ENCODE measurements around the gene ADGRB2.

ADGRB2 gene

DNA sequence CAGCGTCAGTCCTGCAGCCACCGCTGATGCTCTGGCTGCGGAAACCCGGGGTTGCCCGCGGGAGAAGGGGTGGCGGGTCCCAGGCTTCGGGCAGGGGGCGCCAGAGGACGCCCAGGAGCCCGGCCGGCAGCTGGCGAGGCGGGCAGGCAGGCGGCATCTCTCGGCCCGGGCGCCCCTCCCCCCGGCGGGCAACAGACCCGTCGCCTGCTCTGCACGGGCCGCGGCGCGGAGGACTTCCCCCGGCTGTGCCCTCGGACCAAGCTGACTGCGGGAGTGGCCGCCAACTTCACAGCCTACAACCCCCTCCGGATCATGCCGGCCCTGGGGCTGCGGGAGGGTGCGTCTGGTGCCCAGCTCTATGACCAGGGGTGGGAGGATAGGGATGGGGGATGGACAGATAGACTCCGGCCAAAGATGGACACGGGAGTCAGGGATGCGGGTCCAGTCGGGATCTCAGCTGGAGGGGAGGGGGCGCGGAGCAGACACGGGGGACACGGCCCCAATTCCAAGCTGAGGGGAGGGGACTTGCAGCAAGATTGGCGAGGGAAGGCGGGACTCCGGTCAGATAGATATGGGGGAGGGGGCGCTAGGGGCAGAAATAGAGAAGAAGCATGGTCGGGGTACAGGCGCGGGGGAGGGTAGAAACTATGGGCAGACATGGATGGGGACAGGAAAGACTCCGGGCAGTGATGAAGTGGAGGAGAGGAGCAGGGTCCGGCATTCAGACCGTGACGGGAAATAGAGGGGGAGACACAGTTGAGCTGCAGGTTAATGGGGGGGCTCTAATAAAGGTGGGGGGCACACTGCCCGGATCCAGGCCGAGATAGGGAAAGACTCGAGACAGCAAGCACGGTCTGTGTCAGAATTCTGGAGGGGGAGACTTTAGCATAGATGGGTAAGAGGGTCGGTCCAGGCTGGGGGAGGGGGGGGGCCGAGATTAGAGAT, 1.1 kb downstream of the ADGRB2 start:
- Histone ChIP-seq H3K36me3 (ENCODE audit: control insufficient read depth in 1 of 2, insufficient read depth in 2 of 2, low read length in 2 of 2) (no peaks in the 10 kb centered on the region), H3K4me2 (ENCODE audit: low read length) (peak overlapping the region; percentile 83), H3K4me1 (ENCODE audit: control insufficient read depth in 1 of 2, insufficient read depth in 2 of 2, low read length in 2 of 2) (peaks cover 22 to 32% of the 10 kb centered on the region in 2 experiments), H3K9me3 (ENCODE audit: insufficient read depth, low read depth, low read length) (peaks cover 4% of the 10 kb centered on the region), H3K4ac (ENCODE audit: low read depth, low read length) (no peak overlapping the region), H3K9ac (ENCODE audit: low read length) (no peak overlapping the region), H3K79me2 (ENCODE audit: control insufficient read depth, insufficient read depth, low read length, poor library complexity) (peaks cover 2% of the 10 kb centered on the region), H4K12ac (ENCODE audit: low read depth, low read length) (no peak overlapping the region), H2AK5ac (ENCODE audit: low read length) (no peak overlapping the region), H2BK120ac (ENCODE audit: insufficient read depth, low read length, poor library complexity) (no peak overlapping the region), H4K8ac (ENCODE audit: low read depth, low read length) (no peak overlapping the region), H2AFZ (ENCODE audit: insufficient read depth, low read length, poor library complexity) (no peak overlapping the region), H2BK5ac (ENCODE audit: low read depth, low read length, poor library complexity) (no peak overlapping the region), H4K91ac (ENCODE audit: low read depth, low read length) (no peak overlapping the region), H3K18ac (ENCODE audit: low read length) (no peak overlapping the region), H3K4me3 (ENCODE audit: low read depth, low read length) (peak overlapping the region; percentile 66), H3K14ac (ENCODE audit: low read length) (no peak overlapping the region), H3K27ac (ENCODE audit: low read depth, low read length) (no peak overlapping the region), H3K23ac (ENCODE audit: low read length) (no peak overlapping the region), H3K79me1 (ENCODE audit: low read length) (peaks cover 15% of the 10 kb centered on the region), H2BK12ac (ENCODE audit: low read length) (no peak overlapping the region), H3K27me3 (ENCODE audit: insufficient read depth, low read length) (peaks cover 16% of the 10 kb centered on the region)
- DNase-seq: peak in 1 of 2 donors; percentile 48
- WGBS (ENCODE audit: extremely low coverage, insufficient coverage, insufficient read length): no CpG with 5 or more reads among the region's 60 CpGs

DNA sequence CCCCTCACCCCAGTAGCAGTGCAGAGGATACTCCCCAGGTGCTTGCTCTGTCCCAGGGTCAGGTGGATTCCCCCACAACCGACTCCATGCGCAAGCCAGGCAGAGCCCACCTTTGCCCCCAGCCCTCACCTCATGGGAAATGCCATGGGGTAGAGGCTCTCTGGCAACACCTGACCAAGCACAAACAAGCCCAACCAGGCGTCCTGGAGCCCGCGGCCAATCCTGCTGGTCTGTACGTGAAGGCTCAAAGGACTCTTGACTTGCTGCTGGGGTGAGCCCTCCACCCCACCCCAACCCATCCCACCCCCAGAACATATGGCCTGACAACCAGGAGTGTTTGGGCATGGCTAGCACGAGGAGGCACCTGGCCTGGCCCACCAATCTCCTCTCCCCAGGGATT, 1.8 kb downstream of the ADGRB2 start:
- Histone ChIP-seq H4K12ac (ENCODE audit: low read depth, low read length) (no peak overlapping the region), H3K9me3 (ENCODE audit: insufficient read depth, low read depth, low read length) (peaks cover 4% of the 10 kb centered on the region), H2AFZ (ENCODE audit: insufficient read depth, low read length, poor library complexity) (no peak overlapping the region), H2BK12ac (ENCODE audit: low read length) (no peak overlapping the region), H3K4me1 (ENCODE audit: control insufficient read depth in 1 of 2, insufficient read depth in 2 of 2, low read length in 2 of 2) (peaks cover 22 to 32% of the 10 kb centered on the region in 2 experiments), H2BK5ac (ENCODE audit: low read depth, low read length, poor library complexity) (no peak overlapping the region), H2AK5ac (ENCODE audit: low read length) (no peak overlapping the region), H3K9ac (ENCODE audit: low read length) (no peak overlapping the region), H4K91ac (ENCODE audit: low read depth, low read length) (no peak overlapping the region), H3K23ac (ENCODE audit: low read length) (no peak overlapping the region), H3K36me3 (ENCODE audit: control insufficient read depth in 1 of 2, insufficient read depth in 2 of 2, low read length in 2 of 2) (no peaks in the 10 kb centered on the region), H3K79me2 (ENCODE audit: control insufficient read depth, insufficient read depth, low read length, poor library complexity) (peaks cover 2% of the 10 kb centered on the region), H3K4me3 (ENCODE audit: low read depth, low read length) (no peak overlapping the region), H3K4me2 (ENCODE audit: low read length) (peak overlapping the region; percentile 83), H3K79me1 (ENCODE audit: low read length) (peaks cover 15% of the 10 kb centered on the region), H2BK120ac (ENCODE audit: insufficient read depth, low read length, poor library complexity) (no peak overlapping the region), H3K4ac (ENCODE audit: low read depth, low read length) (no peak overlapping the region), H3K27me3 (ENCODE audit: insufficient read depth, low read length) (peaks cover 16% of the 10 kb centered on the region), H3K27ac (ENCODE audit: low read depth, low read length) (no peak overlapping the region), H3K18ac (ENCODE audit: low read length) (peak overlapping the region; percentile 30), H4K8ac (ENCODE audit: low read depth, low read length) (no peak overlapping the region), H3K14ac (ENCODE audit: low read length) (no peak overlapping the region)
- no CpG with 5 or more reads among the region's 7 CpGs for WGBS (ENCODE audit: extremely low coverage, insufficient coverage, insufficient read length)
- DNase-seq: peak in 1 of 2 donors; percentile 30

DNA sequence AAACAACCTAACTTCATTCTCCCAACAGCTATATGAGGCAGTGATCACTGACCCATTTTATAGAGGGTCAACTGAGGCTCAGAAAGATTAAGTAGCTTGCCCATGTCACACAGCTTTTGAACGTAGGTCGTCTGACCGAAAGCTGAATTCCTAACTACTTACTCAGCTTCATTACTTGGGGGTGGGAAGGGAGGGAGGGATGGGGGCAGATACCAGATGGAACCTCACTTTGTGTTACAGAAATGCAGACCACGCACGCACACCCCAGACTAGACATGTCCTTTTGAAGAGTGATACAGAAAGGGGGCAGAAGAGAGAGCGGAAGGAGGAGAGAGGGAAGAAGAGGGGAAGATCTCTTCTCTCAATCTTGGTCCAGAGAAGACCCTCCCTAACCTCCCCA, 2.3 kb downstream of the ADGRB2 start:
- H3K79me2 ChIP-seq (ENCODE audit: control insufficient read depth, insufficient read depth, low read length, poor library complexity): peaks cover 2% of the 10 kb centered on the region
- H3K4ac ChIP-seq (ENCODE audit: low read depth, low read length): no peak overlapping the region
- no peak overlapping the region for H4K91ac ChIP-seq (ENCODE audit: low read depth, low read length)
- no peak overlapping the region for H3K27ac ChIP-seq (ENCODE audit: low read depth, low read length)
- no peak overlapping the region for H2AFZ ChIP-seq (ENCODE audit: insufficient read depth, low read length, poor library complexity)
- H3K4me1 ChIP-seq (ENCODE audit: control insufficient read depth in 1 of 2, insufficient read depth in 2 of 2, low read length in 2 of 2): peaks cover 22 to 32% of the 10 kb centered on the region in 2 experiments
- H3K9ac ChIP-seq (ENCODE audit: low read length): no peak overlapping the region
- no peaks in the 10 kb centered on the region for H3K36me3 ChIP-seq (ENCODE audit: control insufficient read depth in 1 of 2, insufficient read depth in 2 of 2, low read length in 2 of 2)
- H3K23ac ChIP-seq (ENCODE audit: low read length): no peak overlapping the region
- H4K8ac ChIP-seq (ENCODE audit: low read depth, low read length): no peak overlapping the region
- peak in 1 of 2 donors; percentile 22 for DNase-seq
- no peak overlapping the region for H3K18ac ChIP-seq (ENCODE audit: low read length)
- no peak overlapping the region for H4K12ac ChIP-seq (ENCODE audit: low read depth, low read length)
- peaks cover 16% of the 10 kb centered on the region for H3K27me3 ChIP-seq (ENCODE audit: insufficient read depth, low read length)
- H2BK120ac ChIP-seq (ENCODE audit: insufficient read depth, low read length, poor library complexity): no peak overlapping the region
- H2AK5ac ChIP-seq (ENCODE audit: low read length): no peak overlapping the region
- H2BK12ac ChIP-seq (ENCODE audit: low read length): no peak overlapping the region
- peaks cover 15% of the 10 kb centered on the region for H3K79me1 ChIP-seq (ENCODE audit: low read length)
- WGBS (ENCODE audit: extremely low coverage, insufficient coverage, insufficient read length): no CpG with 5 or more reads among the region's 6 CpGs
- no peak overlapping the region for H3K14ac ChIP-seq (ENCODE audit: low read length)
- H3K4me2 ChIP-seq (ENCODE audit: low read length): peak overlapping the region; percentile 98
- H3K4me3 ChIP-seq (ENCODE audit: low read depth, low read length): no peak overlapping the region
- H2BK5ac ChIP-seq (ENCODE audit: low read depth, low read length, poor library complexity): no peak overlapping the region
- peaks cover 4% of the 10 kb centered on the region for H3K9me3 ChIP-seq (ENCODE audit: insufficient read depth, low read depth, low read length)

DNA sequence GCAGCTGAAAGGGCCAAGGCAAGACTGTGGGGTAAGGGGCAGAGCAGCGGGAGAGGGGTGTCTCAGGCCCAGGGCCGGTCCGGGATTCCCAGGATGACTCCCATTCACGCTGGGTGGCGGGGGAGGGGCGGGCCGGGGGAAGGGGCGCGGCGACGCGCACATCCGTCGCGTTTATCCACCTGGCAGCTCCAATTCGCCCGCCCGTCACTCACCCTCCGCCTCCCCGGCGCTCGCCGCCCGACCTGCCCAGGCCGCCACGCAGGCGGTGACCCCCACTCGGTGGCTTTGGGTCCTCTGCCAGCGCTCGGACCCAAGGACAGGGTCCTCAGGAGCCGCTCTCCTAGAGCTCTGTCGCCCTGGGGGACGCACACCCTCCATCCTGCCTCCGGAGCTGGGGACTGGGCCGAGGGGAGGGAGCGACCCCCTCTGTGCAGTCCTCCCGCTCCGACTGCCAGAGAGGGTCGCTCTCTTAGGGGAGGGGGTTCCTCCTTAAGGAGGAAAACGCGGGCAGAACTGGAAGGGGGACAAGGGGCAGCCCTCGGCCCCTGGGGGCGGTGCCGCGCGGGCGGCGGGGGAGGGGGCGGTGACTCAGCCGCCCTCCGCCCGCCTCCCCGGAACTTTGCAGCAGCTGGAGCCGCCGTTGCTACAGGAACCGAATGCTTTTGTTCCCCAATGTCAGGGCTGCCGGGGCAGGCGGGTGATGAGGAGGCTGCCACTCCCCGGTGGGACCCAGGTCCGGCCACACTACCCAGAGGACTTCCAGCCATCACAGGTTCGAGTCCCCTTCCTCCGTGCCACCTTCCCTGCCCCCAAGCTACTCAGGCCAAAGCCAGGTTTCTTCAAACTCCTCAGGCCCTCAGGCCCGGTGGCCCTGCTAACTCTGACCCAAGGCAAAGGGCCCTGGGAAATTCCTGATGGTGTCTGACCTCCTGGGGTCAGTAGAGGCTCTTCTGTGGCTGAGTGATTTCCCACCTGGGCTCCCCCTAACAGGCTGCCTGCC, 3.4 kb downstream of the ADGRB2 start:
- Histone ChIP-seq H3K9me3 (ENCODE audit: insufficient read depth, low read depth, low read length) (peaks cover 6% of the 10 kb centered on the region), H2BK12ac (ENCODE audit: low read length) (peak overlapping the region; percentile 39), H3K79me1 (ENCODE audit: low read length) (peaks cover 15% of the 10 kb centered on the region), H3K23ac (ENCODE audit: low read length) (no peak overlapping the region), H3K36me3 (ENCODE audit: control insufficient read depth in 1 of 2, insufficient read depth in 2 of 2, low read length in 2 of 2) (no peaks in the 10 kb centered on the region), H4K8ac (ENCODE audit: low read depth, low read length) (peak overlapping the region; percentile 64), H2BK120ac (ENCODE audit: insufficient read depth, low read length, poor library complexity) (peak overlapping the region; percentile 45), H4K91ac (ENCODE audit: low read depth, low read length) (peak overlapping the region; percentile 88), H3K4me3 (ENCODE audit: low read depth, low read length) (peak overlapping the region; percentile 71), H3K27ac (ENCODE audit: low read depth, low read length) (peak overlapping the region; percentile 55), H3K4me2 (ENCODE audit: low read length) (peak overlapping the region; percentile 98), H2AK5ac (ENCODE audit: low read length) (no peak overlapping the region), H2BK5ac (ENCODE audit: low read depth, low read length, poor library complexity) (peak overlapping the region; percentile 18), H3K9ac (ENCODE audit: low read length) (peak overlapping the region; percentile 45), H3K18ac (ENCODE audit: low read length) (peak overlapping the region; percentile 70), H3K14ac (ENCODE audit: low read length) (peak overlapping the region; percentile 62), H3K27me3 (ENCODE audit: insufficient read depth, low read length) (peaks cover 16% of the 10 kb centered on the region), H3K79me2 (ENCODE audit: control insufficient read depth, insufficient read depth, low read length, poor library complexity) (peaks cover 2% of the 10 kb centered on the region), H3K4me1 (ENCODE audit: control insufficient read depth in 1 of 2, insufficient read depth in 2 of 2, low read length in 2 of 2) (peaks cover 31 to 39% of the 10 kb centered on the region in 2 experiments), H4K12ac (ENCODE audit: low read depth, low read length) (peak overlapping the region; percentile 46), H3K4ac (ENCODE audit: low read depth, low read length) (no peak overlapping the region), H2AFZ (ENCODE audit: insufficient read depth, low read length, poor library complexity) (peak overlapping the region; percentile 47)
- DNase-seq: peak; percentile 66 to 67
- no CpG with 5 or more reads among the region's 63 CpGs for WGBS (ENCODE audit: extremely low coverage, insufficient coverage, insufficient read length)
